ENCODE measurements around the gene OR5M8.

OR5M8 gene

GRCh38 chr11:56473252-56473651, 17.9 kb downstream of the OR5M8 start, which contains the start of gene OR5M3:
TSS of gene OR5M3 (minus strand) at chr11:56473352. CDS start at chr11:56470497, 2,855 bp downstream.
- Histone ChIP-seq H3K4me1 (ENCODE audit: control insufficient read depth, insufficient read depth, low read length, poor library complexity, severe bottlenecking) (no peaks in the 10 kb centered on the region), H3K27me3 (replicated peaks; ENCODE audit: control insufficient read depth, insufficient read depth, low read length, poor library complexity, severe bottlenecking) (no peaks in the 10 kb centered on the region), H3K4me3 (ENCODE audit: insufficient read depth, low read depth, low read length, poor library complexity, severe bottlenecking) (no peak within 1 kb of the TSS), H3K27ac (ENCODE audit: insufficient read depth, low read length, poor library complexity, severe bottlenecking) (no peak within 1 kb of the TSS), H3K9me3 (ENCODE audit: control insufficient read depth, low read length) (no peaks in the 10 kb centered on the region), H3K36me3 (ENCODE audit: control insufficient read depth, insufficient read depth, low read length) (no peaks in the 10 kb centered on the region)
- no peak for DNase-seq

DNA sequence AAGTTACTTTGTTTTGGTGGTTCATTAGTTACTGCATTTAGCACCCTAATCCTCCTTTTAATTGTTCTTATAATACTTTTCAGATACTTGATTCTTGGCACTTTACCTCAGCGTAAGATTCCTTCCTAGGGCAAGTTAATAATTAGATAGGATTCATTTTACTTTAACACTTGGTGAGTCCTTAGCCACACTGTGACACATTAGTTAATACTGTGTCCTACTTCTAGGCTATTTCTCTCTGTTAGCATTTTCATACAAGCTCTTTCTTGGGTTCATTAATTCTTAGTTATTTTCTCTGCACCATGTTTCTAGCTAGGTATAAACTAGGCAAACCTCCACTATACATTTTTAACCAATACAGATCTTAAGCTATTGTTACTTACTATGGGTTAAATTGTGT, 34.1 kb downstream of the OR5M8 start:
- Histone ChIP-seq H3K4me1 (ENCODE audit: control insufficient read depth, insufficient read depth, low read length, poor library complexity, severe bottlenecking) (no peaks in the 10 kb centered on the region), H3K27ac (ENCODE audit: insufficient read depth, low read length, poor library complexity, severe bottlenecking) (no peak overlapping the region), H3K4me3 (ENCODE audit: insufficient read depth, low read depth, low read length, poor library complexity, severe bottlenecking) (no peak overlapping the region), H3K36me3 (ENCODE audit: control insufficient read depth, insufficient read depth, low read length) (no peaks in the 10 kb centered on the region), H3K9me3 (ENCODE audit: control insufficient read depth, low read length) (no peaks in the 10 kb centered on the region), H3K27me3 (replicated peaks; ENCODE audit: control insufficient read depth, insufficient read depth, low read length, poor library complexity, severe bottlenecking) (no peaks in the 10 kb centered on the region)
- no peak for DNase-seq

DNA sequence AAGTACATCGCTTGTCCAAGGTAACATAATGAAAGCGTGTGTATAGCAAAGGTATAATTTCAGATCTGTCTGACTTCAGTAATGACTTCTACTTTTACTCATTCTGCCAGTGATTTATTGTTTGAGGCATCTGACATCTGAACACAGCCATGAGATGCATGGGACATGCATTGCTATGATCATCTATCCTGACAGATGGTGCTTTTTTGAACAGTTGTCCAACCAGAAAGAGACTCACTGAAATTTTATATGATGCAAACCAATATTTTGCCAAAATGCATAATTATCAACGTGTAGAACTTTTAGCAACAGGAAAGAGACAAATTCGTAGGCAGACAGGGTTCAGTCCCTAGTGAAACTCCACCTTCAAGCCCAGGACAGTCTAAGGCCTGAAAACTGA, 37.6 kb downstream of the OR5M8 start:
- Histone ChIP-seq H3K4me1 (ENCODE audit: control insufficient read depth, insufficient read depth, low read length, poor library complexity, severe bottlenecking) (no peaks in the 10 kb centered on the region), H3K9me3 (ENCODE audit: control insufficient read depth, low read length) (no peaks in the 10 kb centered on the region), H3K27ac (ENCODE audit: insufficient read depth, low read length, poor library complexity, severe bottlenecking) (no peak overlapping the region), H3K4me3 (ENCODE audit: insufficient read depth, low read depth, low read length, poor library complexity, severe bottlenecking) (no peak overlapping the region), H3K27me3 (replicated peaks; ENCODE audit: control insufficient read depth, insufficient read depth, low read length, poor library complexity, severe bottlenecking) (no peaks in the 10 kb centered on the region), H3K36me3 (ENCODE audit: control insufficient read depth, insufficient read depth, low read length) (no peaks in the 10 kb centered on the region)
- no peak for DNase-seq

Data from effector memory CD4-positive, alpha-beta T cell (primary cell).